ENCODE results near the gene MCOLN1. TPM values are rescaled to one million over a fixed set of nuclear protein-coding genes. Genes with fewer than 3 reads are reported as not detected.

The MCOLN1 gene
- total RNA-seq, 2 experiments from 2014 or later: 7.8 to 18.3 TPM

DNA sequence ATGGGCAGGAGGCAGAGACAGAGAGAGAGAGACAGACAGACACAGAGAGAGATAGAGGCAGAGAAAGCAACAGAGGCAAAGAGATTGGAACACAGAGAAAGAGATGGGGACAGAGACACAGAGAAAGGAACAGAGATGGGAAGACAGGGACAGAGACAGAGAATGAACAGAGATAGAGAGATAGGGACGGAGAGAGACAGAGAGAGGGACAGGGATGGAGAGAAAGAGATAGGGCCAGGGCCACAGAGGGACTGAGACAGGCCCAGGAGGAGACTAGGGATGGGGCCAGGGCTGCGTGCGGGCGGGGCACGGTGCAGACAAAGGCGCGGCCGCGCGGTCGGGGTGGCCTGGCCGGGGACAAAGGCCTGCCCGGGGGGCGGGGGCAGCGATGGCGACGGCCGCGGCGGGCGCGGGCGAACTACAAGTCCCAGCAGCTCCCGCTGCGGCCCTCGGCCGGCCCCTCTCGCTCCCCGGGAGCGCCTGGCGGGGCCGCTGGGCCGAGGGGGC, 6.7 kb upstream of the MCOLN1 start, which contains the start of gene ZNF358:
Gene ZNF358 (plus strand): TSS at position 459 of the 507 bp plus-strand sequence. CDS start 3,140 bp downstream, outside the sequence.
- no peak within 1 kb of the TSS for H3K4me2 ChIP-seq (ENCODE audit: low read length)
- ChIA-PET POLR2A (no interaction called here), CTCF (ENCODE audit: unreplicated experiment) (no interaction called here)
- no peak within 1 kb of the TSS for H3K27ac ChIP-seq (ENCODE audit: low read depth, low read length, poor library complexity, severe bottlenecking)
- no peak for DNase-seq (ENCODE audit: low spot score)
- no TSS peak for BruUV-seq (replicated peaks)
- intact Hi-C loops (cut with micrococcal nuclease; ENCODE audit: unreplicated experiment): no loop called here
- H2AFZ ChIP-seq (ENCODE audit: low read length): no peak within 1 kb of the TSS
- no peaks in the 10 kb centered on the region for H3K79me2 ChIP-seq (ENCODE audit: insufficient read depth, low read depth, low read length)
- no peaks in the 10 kb centered on the region for H4K20me1 ChIP-seq (ENCODE audit: insufficient read depth, low read length)
- no peaks in the 10 kb centered on the region for H3K36me3 ChIP-seq (ENCODE audit: insufficient read depth, low read length)
- no peaks in the 10 kb centered on the region for H3K9me3 ChIP-seq (ENCODE audit: low read length)
- TF ChIP-seq EZH2phosphoT487 (IDR thresholded peaks at IDR 0.05; ENCODE audit: borderline replicate concordance, low read depth, low read length): no peak
- TF ChIP-seq, protein P1, sequence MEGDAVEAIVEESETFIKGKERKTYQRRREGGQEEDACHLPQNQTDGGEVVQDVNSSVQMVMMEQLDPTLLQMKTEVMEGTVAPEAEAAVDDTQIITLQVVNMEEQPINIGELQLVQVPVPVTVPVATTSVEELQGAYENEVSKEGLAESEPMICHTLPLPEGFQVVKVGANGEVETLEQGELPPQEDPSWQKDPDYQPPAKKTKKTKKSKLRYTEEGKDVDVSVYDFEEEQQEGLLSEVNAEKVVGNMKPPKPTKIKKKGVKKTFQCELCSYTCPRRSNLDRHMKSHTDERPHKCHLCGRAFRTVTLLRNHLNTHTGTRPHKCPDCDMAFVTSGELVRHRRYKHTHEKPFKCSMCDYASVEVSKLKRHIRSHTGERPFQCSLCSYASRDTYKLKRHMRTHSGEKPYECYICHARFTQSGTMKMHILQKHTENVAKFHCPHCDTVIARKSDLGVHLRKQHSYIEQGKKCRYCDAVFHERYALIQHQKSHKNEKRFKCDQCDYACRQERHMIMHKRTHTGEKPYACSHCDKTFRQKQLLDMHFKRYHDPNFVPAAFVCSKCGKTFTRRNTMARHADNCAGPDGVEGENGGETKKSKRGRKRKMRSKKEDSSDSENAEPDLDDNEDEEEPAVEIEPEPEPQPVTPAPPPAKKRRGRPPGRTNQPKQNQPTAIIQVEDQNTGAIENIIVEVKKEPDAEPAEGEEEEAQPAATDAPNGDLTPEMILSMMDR (conservative IDR thresholded peaks at IDR 0.05; ENCODE audit: low read length): no peak
- H3K9me2 ChIP-seq (ENCODE audit: insufficient read depth, low read length): no peaks in the 10 kb centered on the region
- no peaks in the 10 kb centered on the region for H3K4me1 ChIP-seq (ENCODE audit: insufficient read depth, low read length, poor library complexity, severe bottlenecking)
- H3K4me3 ChIP-seq (ENCODE audit: low read depth, low read length, poor library complexity, severe bottlenecking): no peak within 1 kb of the TSS

DNA sequence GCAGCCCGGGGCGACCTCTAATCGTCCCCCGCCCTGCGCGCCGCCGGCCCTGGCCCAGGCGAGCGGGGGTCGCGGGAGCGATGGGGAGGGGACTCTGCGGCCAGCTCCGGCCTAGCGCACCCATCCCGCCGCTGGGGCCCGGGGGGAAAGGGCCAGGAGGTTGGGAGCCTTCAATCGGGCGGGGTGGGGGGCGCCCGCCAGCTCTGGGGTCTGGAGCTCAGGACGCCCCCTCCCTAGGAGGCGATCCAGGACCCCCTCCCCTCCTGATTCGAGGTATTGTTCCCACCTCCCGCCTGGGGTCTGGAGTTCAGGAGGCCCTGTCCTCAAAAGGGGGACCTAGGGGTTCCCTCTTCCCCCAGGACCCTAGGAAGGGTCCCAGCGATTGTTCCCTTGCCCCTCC, 6.1 kb upstream of the MCOLN1 start:
- ChIA-PET POLR2A (no interaction called here), CTCF (ENCODE audit: unreplicated experiment) (no interaction called here)
- Histone ChIP-seq H3K4me3 (ENCODE audit: low read depth, low read length, poor library complexity, severe bottlenecking) (no peak overlapping the region), H3K4me1 (ENCODE audit: insufficient read depth, low read length, poor library complexity, severe bottlenecking) (no peaks in the 10 kb centered on the region), H3K9me2 (ENCODE audit: insufficient read depth, low read length) (no peaks in the 10 kb centered on the region), H3K79me2 (ENCODE audit: insufficient read depth, low read depth, low read length) (no peaks in the 10 kb centered on the region), H4K20me1 (ENCODE audit: insufficient read depth, low read length) (no peaks in the 10 kb centered on the region), H2AFZ (ENCODE audit: low read length) (no peak overlapping the region), H3K9me3 (ENCODE audit: low read length) (no peaks in the 10 kb centered on the region), H3K27ac (ENCODE audit: low read depth, low read length, poor library complexity, severe bottlenecking) (no peak overlapping the region), H3K36me3 (ENCODE audit: insufficient read depth, low read length) (no peaks in the 10 kb centered on the region), H3K4me2 (ENCODE audit: low read length) (no peak overlapping the region)
- no TSS peak for BruUV-seq (replicated peaks)
- TF ChIP-seq EZH2phosphoT487 (IDR thresholded peaks at IDR 0.05; ENCODE audit: borderline replicate concordance, low read depth, low read length): no peak
- TF ChIP-seq, protein P1 (conservative IDR thresholded peaks at IDR 0.05; ENCODE audit: low read length): no peak
- intact Hi-C loops (cut with micrococcal nuclease; ENCODE audit: unreplicated experiment): no loop called here
- no peak for DNase-seq (ENCODE audit: low spot score)

DNA sequence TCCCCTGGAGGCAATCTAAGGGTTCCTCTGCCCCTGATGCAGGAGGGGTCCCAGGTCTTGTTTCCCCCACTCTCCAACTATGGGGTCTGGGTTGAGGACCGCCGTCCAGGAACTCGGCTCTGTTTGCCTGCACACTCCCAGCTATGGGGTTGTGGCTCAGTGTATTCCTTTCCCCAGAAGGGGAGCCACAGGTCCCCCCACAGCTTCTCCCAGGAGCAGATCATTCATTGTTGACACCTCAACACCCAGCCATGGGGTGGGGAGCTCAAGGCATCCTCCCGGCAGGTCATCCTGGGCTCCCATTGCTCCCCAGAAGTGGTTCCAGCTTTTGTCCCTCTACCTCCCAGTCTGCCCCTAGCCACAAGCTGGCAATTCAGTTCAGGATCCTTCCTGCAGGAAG, 5.5 kb upstream of the MCOLN1 start:
- H3K4me1 ChIP-seq (ENCODE audit: insufficient read depth, low read length, poor library complexity, severe bottlenecking): peaks cover 3% of the 10 kb centered on the region
- H3K79me2 ChIP-seq (ENCODE audit: insufficient read depth, low read depth, low read length): no peaks in the 10 kb centered on the region
- no peak overlapping the region for H3K4me3 ChIP-seq (ENCODE audit: low read depth, low read length, poor library complexity, severe bottlenecking)
- no TSS peak for BruUV-seq (replicated peaks)
- CTCF ChIA-PET (ENCODE audit: unreplicated experiment): no interaction called here
- POLR2A ChIA-PET: no interaction called here
- no peak overlapping the region for H2AFZ ChIP-seq (ENCODE audit: low read length)
- DNase-seq (ENCODE audit: low spot score): no peak
- intact Hi-C loops (cut with micrococcal nuclease; ENCODE audit: unreplicated experiment): no loop called here
- no peaks in the 10 kb centered on the region for H3K9me2 ChIP-seq (ENCODE audit: insufficient read depth, low read length)
- no peaks in the 10 kb centered on the region for H4K20me1 ChIP-seq (ENCODE audit: insufficient read depth, low read length)
- no peaks in the 10 kb centered on the region for H3K36me3 ChIP-seq (ENCODE audit: insufficient read depth, low read length)
- no peak overlapping the region for H3K27ac ChIP-seq (ENCODE audit: low read depth, low read length, poor library complexity, severe bottlenecking)
- no peak overlapping the region for H3K4me2 ChIP-seq (ENCODE audit: low read length)
- H3K9me3 ChIP-seq (ENCODE audit: low read length): no peaks in the 10 kb centered on the region
- TF ChIP-seq, protein P1 (conservative IDR thresholded peaks at IDR 0.05; ENCODE audit: low read length): no peak
- TF ChIP-seq EZH2phosphoT487 (IDR thresholded peaks at IDR 0.05; ENCODE audit: borderline replicate concordance, low read depth, low read length): no peak

Measured in OCI-LY7 (cell line).